Activated CD8-positive, alpha-beta T cell treated with anti-CD3 and anti-CD28 coated beads for 36 hours (primary cell): ENCODE measurements around the gene TMEM235. TPM values are rescaled to one million over a fixed set of nuclear protein-coding genes. Genes with fewer than 3 reads are reported as not detected.

Source experiments
- ATAC-seq: fragments of 200-7000 bp; cut with Tn5 transposase; one replicate; pipeline ENCODE4 v1.10.0; 2021; ENCODE audit warnings: mild to moderate bottlenecking, moderate library complexity
- CTCF ChIA-PET: fragments of 350-600 bp; sonication (Branson Sonifier 250); formaldehyde crosslinking; loops from one replicate; lab custom pipeline; 2021; ENCODE audit warnings: antibody characterized with exemption; lab: Charles Lee
- POLR2A ChIA-PET: fragments of 350-600 bp; sonication (Branson Sonifier 250); formaldehyde crosslinking; loops from one replicate; lab custom pipeline; 2021; ENCODE audit warnings: antibody characterized with exemption; lab: Charles Lee
- DNase-seq: peaks from one replicate; pipeline ENCODE4 v3.0.0-alpha.2; 2020
- H3K27ac Mint-ChIP-seq: one replicate; pipeline ENCODE4 v1.8.0; 2021; ENCODE audit warnings: mild to moderate bottlenecking, mixed read lengths
- H3K27me3 Mint-ChIP-seq: one replicate; pipeline ENCODE4 v1.8.0; 2021; ENCODE audit warnings: mixed read lengths
- H3K36me3 Mint-ChIP-seq: one replicate; pipeline ENCODE4 v1.8.0; 2021; ENCODE audit warnings: low read depth, mixed read lengths
- H3K4me1 Mint-ChIP-seq: one replicate; pipeline ENCODE4 v1.8.0; 2021; ENCODE audit warnings: low read depth, mixed read lengths
- H3K4me3 Mint-ChIP-seq: one replicate; pipeline ENCODE4 v1.8.0; 2021; ENCODE audit warnings: mild to moderate bottlenecking, moderate library complexity, mixed read lengths
- H3K9me3 Mint-ChIP-seq: one replicate; pipeline ENCODE4 v1.8.0; 2021; ENCODE audit warnings: mixed read lengths
- intact Hi-C: fragments of 100-400 bp; cut with micrococcal nuclease; formaldehyde crosslinking; loops from one replicate; pipeline ENCODE4 v1.10.0; 2022
- total RNA-seq, 2 experiments: library from RNA; stranded (reverse); gene quantifications; one replicate each; pipeline ENCODE4 v1.2.3, GENCODE V29; 2021
- TF ChIP-seq, protein P1 (sequence below): fragments of 200-600 bp; IDR thresholded peaks from one replicate; pipeline ENCODE4 v1.8.0; 2022; ENCODE audit warnings: antibody characterized with exemption, mild to moderate bottlenecking

TMEM235 gene
- total RNA-seq, 2 experiments from 2014 or later, result not detected

DNA sequence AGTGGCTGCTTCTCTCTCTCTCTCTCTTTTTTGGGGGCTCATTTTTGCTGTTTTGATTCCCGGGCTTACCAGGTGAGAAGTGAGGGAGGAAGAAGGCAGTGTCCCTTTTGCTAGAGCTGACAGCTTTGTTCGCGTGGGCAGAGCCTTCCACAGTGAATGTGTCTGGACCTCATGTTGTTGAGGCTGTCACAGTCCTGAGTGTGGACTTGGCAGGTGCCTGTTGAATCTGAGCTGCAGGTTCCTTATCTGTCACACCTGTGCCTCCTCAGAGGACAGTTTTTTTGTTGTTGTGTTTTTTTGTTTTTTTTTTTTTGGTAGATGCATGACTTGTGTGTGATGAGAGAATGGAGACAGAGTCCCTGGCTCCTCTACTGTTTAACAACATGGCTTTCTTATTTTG lies 7.7 kb upstream of the TMEM235 start:
- no peaks in the 10 kb centered on the region for H3K9me3 Mint-ChIP-seq
- ChIA-PET CTCF (interaction anchor here (1.1 to 1.8 kb wide), 2 partner anchors 25 to 139 kb away, joined by 4 read pairs; no protein-coding TSS in a partner anchor), POLR2A (interaction anchor here (0.7 to 1.6 kb wide), 3 partner anchors 9 to 54 kb away, joined by 3 to 4 read pairs (median 3); no protein-coding TSS in a partner anchor)
- TF ChIP-seq, protein P1, sequence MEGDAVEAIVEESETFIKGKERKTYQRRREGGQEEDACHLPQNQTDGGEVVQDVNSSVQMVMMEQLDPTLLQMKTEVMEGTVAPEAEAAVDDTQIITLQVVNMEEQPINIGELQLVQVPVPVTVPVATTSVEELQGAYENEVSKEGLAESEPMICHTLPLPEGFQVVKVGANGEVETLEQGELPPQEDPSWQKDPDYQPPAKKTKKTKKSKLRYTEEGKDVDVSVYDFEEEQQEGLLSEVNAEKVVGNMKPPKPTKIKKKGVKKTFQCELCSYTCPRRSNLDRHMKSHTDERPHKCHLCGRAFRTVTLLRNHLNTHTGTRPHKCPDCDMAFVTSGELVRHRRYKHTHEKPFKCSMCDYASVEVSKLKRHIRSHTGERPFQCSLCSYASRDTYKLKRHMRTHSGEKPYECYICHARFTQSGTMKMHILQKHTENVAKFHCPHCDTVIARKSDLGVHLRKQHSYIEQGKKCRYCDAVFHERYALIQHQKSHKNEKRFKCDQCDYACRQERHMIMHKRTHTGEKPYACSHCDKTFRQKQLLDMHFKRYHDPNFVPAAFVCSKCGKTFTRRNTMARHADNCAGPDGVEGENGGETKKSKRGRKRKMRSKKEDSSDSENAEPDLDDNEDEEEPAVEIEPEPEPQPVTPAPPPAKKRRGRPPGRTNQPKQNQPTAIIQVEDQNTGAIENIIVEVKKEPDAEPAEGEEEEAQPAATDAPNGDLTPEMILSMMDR, result no peak
- H3K27me3 Mint-ChIP-seq, result peaks cover 10% of the 10 kb centered on the region
- intact Hi-C loops, result no loop called here
- H3K4me3 Mint-ChIP-seq, result no peak overlapping the region
- peaks cover 42% of the 10 kb centered on the region for H3K36me3 Mint-ChIP-seq
- peaks cover 3% of the 10 kb centered on the region for H3K4me1 Mint-ChIP-seq
- no peak for ATAC-seq
- H3K27ac Mint-ChIP-seq, result no peak overlapping the region
- DNase-seq, result no peak

DNA sequence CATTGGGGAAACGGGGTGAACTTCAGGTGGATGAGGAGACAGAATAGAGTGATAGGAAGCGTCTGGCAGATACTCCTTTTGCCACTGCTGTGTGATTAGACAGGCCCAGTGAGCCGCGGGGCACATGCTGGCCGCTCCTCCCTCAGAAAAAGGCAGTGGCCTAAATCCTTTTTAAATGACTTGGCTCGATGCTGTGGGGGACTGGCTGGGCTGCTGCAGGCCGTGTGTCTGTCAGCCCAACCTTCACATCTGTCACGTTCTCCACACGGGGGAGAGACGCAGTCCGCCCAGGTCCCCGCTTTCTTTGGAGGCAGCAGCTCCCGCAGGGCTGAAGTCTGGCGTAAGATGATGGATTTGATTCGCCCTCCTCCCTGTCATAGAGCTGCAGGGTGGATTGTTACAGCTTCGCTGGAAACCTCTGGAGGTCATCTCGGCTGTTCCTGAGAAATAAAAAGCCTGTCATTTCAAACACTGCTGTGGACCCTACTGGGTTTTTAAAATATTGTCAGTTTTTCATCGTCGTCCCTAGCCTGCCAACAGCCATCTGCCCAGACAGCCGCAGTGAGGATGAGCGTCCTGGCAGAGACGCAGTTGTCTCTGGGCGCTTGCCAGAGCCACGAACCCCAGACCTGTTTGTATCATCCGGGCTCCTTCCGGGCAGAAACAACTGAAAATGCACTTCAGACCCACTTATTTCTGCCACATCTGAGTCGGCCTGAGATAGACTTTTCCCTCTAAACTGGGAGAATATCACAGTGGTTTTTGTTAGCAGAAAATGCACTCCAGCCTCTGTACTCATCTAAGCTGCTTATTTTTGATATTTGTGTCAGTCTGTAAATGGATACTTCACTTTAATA lies 7.0 kb upstream of the TMEM235 start:
- Mint-ChIP-seq H3K4me1 (peaks cover 3% of the 10 kb centered on the region), H3K27ac (no peak overlapping the region), H3K9me3 (no peaks in the 10 kb centered on the region), H3K36me3 (peaks cover 35% of the 10 kb centered on the region), H3K27me3 (peaks cover 10% of the 10 kb centered on the region), H3K4me3 (no peak overlapping the region)
- ChIA-PET POLR2A (interaction anchor here (0.7 to 1.2 kb wide), 2 partner anchors 10 to 43 kb away, joined by 3 read pairs; no protein-coding TSS in a partner anchor), CTCF (interaction anchor here (1.4 to 1.8 kb wide), 2 partner anchors 139 to 140 kb away, joined by 4 read pairs; no protein-coding TSS in a partner anchor)
- no peak for DNase-seq
- no peak for ATAC-seq
- TF ChIP-seq, protein P1, result no peak
- intact Hi-C loops, result no loop called here

DNA sequence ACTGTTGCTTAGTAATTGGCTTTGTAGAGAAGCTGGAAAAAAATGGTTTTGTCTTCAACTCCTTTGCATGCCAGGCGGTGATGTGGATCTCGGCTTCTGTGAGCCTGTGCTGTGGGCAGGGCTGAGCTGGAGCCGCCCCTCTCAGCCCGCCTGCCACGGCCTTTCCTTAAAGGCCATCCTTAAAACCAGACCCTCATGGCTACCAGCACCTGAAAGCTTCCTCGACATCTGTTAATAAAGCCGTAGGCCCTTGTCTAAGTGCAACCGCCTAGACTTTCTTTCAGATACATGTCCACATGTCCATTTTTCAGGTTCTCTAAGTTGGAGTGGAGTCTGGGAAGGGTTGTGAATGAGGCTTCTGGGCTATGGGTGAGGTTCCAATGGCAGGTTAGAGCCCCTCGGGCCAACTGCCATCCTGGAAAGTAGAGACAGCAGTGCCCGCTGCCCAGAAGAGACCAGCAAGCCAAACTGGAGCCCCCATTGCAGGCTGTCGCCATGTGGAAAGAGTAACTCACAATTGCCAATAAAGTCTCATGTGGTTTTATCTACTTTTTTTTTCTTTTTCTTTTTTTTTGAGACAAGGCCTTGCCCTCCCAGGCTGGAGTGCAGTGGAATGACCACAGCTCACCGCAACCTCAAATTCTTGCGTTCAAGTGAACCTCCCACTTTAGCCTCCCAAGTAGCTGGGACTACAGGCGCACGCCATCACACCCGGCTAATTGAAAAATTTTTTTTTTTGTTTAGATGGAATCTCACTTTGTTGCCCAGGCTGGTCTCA lies 6.2 kb upstream of the TMEM235 start:
- TF ChIP-seq, protein P1, result no peak
- Mint-ChIP-seq H3K9me3 (no peaks in the 10 kb centered on the region), H3K36me3 (peaks cover 30% of the 10 kb centered on the region), H3K4me3 (no peak overlapping the region), H3K27me3 (peaks cover 10% of the 10 kb centered on the region), H3K4me1 (peaks cover 3% of the 10 kb centered on the region), H3K27ac (no peak overlapping the region)
- ATAC-seq, result no peak
- intact Hi-C loops, result no loop called here
- POLR2A ChIA-PET, result interaction anchor here (0.6 to 1.2 kb wide), 3 partner anchors 10 to 42 kb away, joined by 3 read pairs; no protein-coding TSS in a partner anchor
- CTCF ChIA-PET, result interaction anchor here (1.4 to 4.7 kb wide), 2 partner anchors 26 to 140 kb away, joined by 4 to 22 read pairs; no protein-coding TSS in a partner anchor
- no peak for DNase-seq

DNA sequence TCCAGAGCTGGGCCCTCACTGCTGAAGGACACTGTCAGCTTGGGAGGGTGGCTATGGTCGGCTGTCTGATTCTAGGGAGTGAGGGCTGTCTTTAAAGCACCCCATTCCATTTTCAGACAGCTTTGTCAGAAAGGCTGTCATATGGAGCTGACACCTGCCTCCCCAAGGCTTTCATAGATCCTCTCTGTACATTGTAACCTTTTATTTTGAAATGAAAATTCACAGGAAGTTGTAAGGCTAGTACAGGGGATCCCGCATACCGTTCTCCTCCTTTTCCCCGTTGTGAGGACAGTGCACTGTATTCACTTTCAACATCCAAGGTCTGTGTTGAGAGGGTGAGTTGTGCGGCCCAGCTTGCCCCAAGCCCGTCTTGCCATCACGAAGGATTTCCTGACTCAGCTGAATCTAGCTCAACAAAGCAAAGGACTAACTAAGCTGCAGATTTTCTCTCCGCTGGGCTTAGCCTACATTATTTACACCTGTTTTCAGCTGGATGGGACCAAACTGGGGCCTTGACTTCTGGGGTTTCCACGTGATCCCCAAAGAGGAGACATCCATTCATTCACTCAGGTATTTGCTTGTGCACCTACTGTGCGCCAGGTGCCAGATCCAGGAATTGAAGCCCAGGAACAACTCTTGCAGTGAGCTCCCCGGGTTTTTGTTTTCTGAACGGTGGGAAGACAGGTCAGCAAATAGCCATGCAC lies 5.2 kb upstream of the TMEM235 start:
- Mint-ChIP-seq H3K9me3 (no peaks in the 10 kb centered on the region), H3K36me3 (peaks cover 26% of the 10 kb centered on the region), H3K4me1 (peaks cover 6% of the 10 kb centered on the region), H3K4me3 (no peak overlapping the region), H3K27me3 (peaks cover 19% of the 10 kb centered on the region), H3K27ac (no peak overlapping the region)
- POLR2A ChIA-PET, result interaction anchor here (0.6 to 1.3 kb wide), 7 partner anchors 8 to 297 kb away, joined by 3 read pairs; no protein-coding TSS in a partner anchor
- no peak for ATAC-seq
- intact Hi-C loops, result no loop called here
- no peak for DNase-seq
- CTCF ChIA-PET, result interaction anchor here (1.4 to 4.7 kb wide), 3 partner anchors 25 to 141 kb away, joined by 4 to 22 read pairs (median 4); no protein-coding TSS in a partner anchor
- TF ChIP-seq, protein P1, result no peak
